Effector CD8-positive, alpha-beta T cell (primary cell): Measurements from ENCODE around the gene RILPL1.
A peak's percentile ranks its signal among the peaks of the same experiment; 100 is the strongest.
"Not testable (repeated sequence)": the region's sequence is repeated elsewhere in the genome, so short reads cannot be mapped to it uniquely, and the experiment has no call there.

Source experiments
- DNase-seq: peaks from one replicate; lab custom pipeline; 2025; lab: John Stamatoyannopoulos, UW
- total RNA-seq, 4 experiments: gene quantifications; one replicate each; lab custom pipeline; 2026; lab: John Stamatoyannopoulos, UW

RILPL1 gene
- 5.2 to 8.1 (median 6.0) reads per million in 4 experiments for total RNA-seq

DNA sequence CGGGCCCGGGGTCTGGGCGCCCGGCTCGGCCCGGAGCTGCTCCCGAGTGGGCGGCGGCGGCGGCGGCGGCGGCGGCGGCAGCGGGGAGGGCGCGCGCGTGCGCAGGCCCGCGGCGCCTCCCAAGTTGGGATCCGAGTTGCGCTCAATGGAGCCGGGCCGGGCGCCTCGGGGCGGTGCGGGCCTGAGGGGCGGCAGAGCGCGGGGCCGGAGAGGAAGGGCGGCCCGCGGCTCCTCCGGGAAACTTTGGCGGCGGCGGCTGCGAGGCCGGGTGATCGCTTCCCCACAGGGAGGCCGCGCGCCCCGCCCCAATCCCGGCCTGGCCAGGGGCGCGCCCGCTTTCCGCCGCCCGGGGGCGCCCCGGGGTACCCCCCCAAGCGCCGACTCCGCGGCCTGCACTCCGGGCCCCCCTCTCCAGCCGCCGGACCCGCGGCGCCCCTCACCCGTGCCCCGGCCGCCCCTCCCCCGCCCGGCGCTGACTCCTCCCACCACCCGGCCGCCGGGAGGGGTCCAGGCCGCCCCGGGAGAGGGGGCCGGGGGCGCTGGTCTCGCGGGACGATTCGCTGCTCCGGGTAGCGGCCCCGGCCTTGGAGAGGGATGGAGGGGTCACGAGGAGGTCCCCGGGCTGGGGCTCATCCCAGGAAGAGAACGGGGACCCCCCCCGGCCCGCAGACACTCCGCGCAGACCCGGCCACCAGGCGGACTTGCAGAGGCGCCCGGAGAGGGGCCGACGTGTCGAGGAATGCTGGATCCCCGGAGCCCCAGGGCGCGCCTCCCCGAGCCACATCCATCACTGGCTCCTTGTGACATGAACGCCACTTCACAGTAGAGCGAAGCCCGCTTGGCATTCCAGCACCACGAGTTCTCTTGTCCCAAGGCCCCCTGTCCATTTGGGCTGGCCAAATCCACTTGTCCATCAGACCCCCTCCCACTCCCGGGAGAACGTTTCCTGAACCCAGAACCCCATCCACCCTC lies at the start of gene RILPL1:
TSS of gene RILPL1 (minus strand) at position 48 of the 972 bp plus-strand sequence. CDS start 237 bp downstream, outside the sequence.
- peak; percentile 20 for DNase-seq

DNA sequence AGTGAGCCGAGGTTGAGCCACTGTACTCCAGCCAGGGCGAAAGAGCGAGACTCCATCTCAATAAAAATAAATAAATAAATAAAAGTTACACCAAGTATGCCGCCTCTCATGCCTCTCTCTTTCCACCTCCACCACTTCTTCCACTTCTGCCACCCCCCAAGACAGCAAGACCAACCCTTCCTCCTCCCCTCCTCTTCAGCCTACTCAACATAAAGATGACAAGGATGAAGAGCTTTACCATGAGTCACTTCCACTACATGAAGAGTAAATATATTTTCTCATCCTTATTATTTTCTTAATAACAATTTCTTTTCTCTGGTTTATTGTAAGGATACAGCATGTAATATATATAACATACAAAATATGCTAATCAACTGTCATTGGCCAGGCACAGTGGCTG lies 47.3 kb upstream of the RILPL1 start:
- no peak for DNase-seq

DNA sequence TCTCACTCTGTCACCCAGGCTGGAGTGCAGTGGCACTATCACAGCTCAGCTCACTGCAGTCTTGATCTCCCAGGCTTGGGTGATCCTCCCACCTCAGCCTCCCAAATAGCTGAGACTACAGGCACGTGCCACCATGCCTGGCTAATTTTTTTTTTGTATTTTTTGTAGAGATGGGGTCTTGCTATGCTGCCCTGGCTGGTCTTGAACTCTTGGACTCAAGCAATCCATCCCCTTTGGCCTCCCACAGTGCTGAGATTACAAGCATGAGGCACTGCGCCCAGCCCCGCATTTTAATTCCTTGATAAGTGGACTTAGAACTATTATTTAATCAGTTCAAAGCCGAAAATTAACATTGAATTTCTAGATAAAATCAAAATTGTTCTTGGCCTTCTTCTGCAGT lies 45.3 kb upstream of the RILPL1 start:
- not testable (repeated sequence) for DNase-seq

- DNase-seq, result no peak
These were observed 44.7 kb upstream of the RILPL1 start for GRCh38 chr12:123578243-123578642.

DNA sequence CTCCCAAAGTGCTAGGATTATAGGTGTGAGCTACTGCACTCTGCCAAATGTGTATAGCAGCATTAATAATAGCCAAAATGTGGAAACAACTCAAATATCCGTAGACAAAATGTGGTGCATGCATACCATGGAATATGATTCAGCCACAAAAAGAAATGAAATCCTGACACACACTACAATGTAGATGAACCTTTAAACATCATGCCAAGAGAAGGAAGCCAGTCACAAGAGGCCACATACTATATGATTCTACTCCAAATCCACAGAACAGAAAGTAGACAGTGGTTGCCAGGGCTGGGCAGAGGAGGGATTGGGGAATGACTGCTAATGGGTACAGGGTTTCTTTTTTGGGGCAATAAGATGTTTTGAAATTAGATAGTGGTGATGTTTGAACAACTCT lies 43.1 kb upstream of the RILPL1 start:
- no peak for DNase-seq

DNA sequence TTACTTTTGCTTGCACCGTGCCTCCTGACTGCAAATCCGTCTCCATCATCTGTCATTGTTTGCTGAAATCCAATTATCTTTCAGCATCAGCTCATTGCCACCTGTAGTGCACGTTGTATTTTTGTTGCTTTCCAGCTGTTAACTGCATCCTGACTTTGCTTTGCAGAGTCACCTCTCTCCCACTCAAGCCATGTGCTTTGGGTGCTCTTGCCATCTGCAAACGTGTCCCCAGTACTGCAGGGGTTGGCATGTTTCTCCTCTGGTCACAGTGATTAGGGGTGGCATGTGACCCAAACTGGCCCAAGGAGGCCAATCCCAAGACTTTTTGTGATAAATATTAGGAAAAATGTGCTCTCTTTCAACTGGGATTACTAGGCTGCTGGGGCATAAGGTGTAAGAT lies 40.4 kb upstream of the RILPL1 start:
- no peak for DNase-seq

DNA sequence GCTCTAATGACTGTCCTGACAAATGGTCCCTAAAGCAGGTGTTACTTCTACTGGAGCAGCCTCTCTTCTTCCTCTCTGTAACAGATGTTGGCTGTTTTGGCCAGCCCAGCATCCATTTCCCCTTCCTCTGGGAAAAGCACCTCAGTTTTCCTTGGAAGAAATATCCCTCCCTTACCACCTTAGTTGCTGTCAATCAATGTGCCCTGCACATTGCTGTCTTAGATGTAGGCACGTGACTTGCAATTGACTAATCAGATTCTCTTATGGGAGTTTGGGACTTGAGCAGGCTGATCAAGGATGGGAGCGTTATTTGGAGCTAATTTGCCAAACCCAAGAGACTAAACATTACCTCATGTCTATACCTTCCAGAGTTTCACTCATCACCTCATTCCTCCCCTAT lies 38.9 kb upstream of the RILPL1 start:
- DNase-seq, result no peak

- no peak for DNase-seq
These were observed 37.9 kb upstream of the RILPL1 start for GRCh38 chr12:123571343-123571813.

GRCh38 chr12:123559468-123559867 lies 25.9 kb upstream of the RILPL1 start:
- no peak for DNase-seq

- DNase-seq, result not testable (repeated sequence)
These were observed 25.0 kb upstream of the RILPL1 start for GRCh38 chr12:123558487-123558886.

- DNase-seq, result not testable (repeated sequence)
These were observed 21.3 kb upstream of the RILPL1 start for GRCh38 chr12:123554843-123555242.

- not testable (repeated sequence) for DNase-seq
These were observed 20.6 kb upstream of the RILPL1 start for GRCh38 chr12:123554136-123554535.

DNA sequence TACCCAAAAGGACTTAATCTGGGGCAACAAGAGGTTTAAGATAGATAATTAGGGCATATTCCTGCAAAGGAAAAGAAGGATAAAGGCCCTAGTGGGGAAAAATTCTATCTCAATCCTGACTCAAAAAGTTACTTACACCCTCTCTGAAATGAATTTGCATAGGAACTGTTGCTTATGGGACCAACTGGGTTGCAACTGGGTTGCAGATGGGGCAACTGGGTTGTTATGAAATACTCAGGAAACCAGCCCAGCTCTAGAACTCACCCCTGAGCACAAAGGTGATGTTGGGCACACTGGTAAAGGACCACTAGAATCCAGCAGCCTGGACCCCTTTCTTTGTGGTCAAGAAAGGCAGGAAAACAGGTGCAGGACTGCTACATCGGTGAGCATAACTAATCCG lies 17.2 kb upstream of the RILPL1 start:
- no peak for DNase-seq

GRCh38 chr12:123548107-123548506 lies 14.6 kb upstream of the RILPL1 start:
- no peak for DNase-seq

DNA sequence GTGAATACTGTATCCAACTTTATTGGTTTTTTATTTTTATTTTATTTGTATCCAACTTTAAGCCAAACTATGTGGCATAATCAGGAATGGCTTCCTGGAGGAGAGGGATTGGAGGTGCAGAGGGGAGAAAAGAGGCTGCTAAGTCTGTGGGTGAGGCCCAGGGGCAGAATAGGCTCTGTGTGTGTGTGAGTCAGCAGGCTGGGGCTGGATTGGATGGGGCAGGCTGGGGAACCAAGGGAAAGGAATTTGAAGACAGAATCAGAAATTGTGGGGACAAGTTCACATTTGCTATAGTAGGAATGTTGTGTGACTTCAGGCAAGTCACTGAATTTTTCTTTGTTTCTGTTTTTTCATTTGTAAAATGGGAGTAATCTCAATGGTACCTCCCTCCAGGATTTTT lies 12.8 kb upstream of the RILPL1 start:
- no peak for DNase-seq

- DNase-seq, result no peak
These were observed 10.0 kb upstream of the RILPL1 start for GRCh38 chr12:123543541-123543940.

DNA sequence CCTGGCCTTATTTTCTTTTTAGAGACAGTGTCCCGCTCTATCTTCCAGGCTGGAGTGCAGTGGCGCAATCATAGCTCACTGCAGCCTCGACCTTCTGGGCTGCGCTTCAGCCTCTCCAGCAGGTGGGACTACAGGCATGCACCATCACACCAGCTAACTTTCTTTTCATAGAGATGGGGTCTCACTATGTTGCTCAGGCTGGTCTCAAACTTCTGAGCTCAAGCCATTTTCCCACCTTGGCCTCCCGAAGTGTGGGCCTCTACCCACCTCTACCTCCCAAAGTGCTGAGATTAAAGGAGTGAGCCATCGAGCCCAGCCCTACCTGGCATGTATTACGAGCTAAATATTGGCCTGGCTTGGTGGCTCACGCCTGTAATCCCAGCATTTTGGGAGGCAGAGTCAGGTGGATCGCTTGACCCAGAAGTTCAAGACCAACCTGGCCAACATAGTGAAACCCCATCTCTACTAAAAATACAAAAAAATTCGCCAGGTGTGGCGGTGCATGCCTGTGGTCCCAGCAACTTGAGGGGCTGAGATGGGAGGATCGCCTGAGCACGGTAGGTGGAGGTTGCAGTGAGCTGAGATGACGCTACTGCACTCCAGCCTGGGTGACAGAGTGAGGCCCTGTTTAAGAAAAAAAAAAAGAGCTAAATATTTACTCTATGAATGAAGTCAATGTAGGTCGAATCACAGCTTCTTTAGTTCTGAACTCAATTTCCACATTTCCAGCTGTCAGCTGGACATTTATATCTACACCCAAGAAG lies 7.6 kb upstream of the RILPL1 start:
- no peak for DNase-seq

DNA sequence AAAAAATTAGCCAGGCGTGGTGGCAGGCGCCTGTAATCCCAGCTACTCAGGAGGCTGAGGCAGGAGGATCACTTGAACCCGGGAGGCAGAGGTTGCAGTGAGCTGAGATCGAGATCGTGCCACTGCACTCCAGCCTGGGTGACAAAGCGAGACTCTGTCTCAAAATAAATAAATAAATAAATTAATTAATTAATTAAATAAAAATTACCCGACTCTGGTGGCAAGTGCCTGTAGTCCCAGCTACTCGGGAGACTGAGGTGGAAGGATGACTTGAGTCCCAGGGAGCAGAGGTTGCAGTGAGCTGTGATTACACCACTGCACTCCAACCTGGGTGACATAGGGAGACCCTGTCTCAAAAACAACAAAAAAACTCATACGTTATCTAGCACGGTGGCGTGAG lies 2.4 kb upstream of the RILPL1 start:
- DNase-seq, result not testable (repeated sequence)

GRCh38 chr12:123532808-123533649 lies 490 bp downstream of the RILPL1 start:
- DNase-seq, result no peak

- no peak for DNase-seq
These were observed 1.5 kb downstream of the RILPL1 start for GRCh38 chr12:123532019-123532418.

- no peak for DNase-seq
These were observed 2.4 kb downstream of the RILPL1 start for GRCh38 chr12:123531091-123531490.

DNA sequence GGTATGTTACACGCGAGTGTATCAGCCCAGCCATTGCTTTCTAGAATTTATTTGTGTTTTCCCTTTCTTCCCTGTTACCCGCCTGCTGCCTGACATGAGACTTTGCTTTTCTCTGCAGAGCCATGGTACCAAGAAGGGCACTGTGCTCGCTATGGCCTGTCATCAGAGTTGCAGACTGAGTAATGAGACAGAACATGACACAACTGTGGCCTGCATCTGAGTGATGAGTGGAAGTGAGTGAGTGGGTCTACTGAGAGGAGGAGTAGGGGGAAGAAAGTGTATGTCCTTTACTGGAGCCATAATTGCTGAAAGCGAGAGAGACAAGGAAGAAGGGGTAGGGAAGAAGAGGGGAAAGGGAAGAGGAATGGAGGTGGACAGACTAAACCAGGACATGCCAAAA lies 2.9 kb downstream of the RILPL1 start:
- DNase-seq, result no peak
